ENCODE results near the gene CARD10. TPM values are rescaled to one million over a fixed set of nuclear protein-coding genes. Genes with fewer than 3 reads are reported as not detected.
A peak's percentile ranks its signal among the peaks of the same experiment; 100 is the strongest.

CARD10 gene
- total RNA-seq, 2 donors from 2014 or later: 0.09 to 0.51 TPM

- peak overlapping the region in 1 of 2 donors; percentile 82 for H3K27ac Mint-ChIP-seq
- DNase-seq (ENCODE audit: low spot score in 2 of 2) (no peak), ATAC-seq (no peak)
- no peaks in the 10 kb centered on the region for H3K9me3 Mint-ChIP-seq
- H3K36me3 Mint-ChIP-seq: no peaks in the 10 kb centered on the region
Measured at GRCh38 chr22:37449331-37450001, 69.7 kb downstream of the CARD10 start.

GRCh38 chr22:37448516-37449127 is 70.6 kb downstream of the CARD10 start:
- H3K36me3 Mint-ChIP-seq: no peaks in the 10 kb centered on the region
- H3K9me3 Mint-ChIP-seq: no peaks in the 10 kb centered on the region
- H3K27ac Mint-ChIP-seq: peak overlapping the region; percentile 24 to 51
- DNase-seq (ENCODE audit: low spot score in 2 of 2) (no peak), ATAC-seq (no peak)

GRCh38 chr22:37445501-37445900 is 73.7 kb downstream of the CARD10 start:
- ATAC-seq: no peak
- Mint-ChIP-seq H3K9me3 (peaks cover 0 to 6% of the 10 kb centered on the region in 2 donors), H3K36me3 (peaks cover 0 to 9% of the 10 kb centered on the region in 2 donors), H3K27ac (no peak overlapping the region)
- DNase-seq (ENCODE audit: low spot score in 2 of 2): no peak

- Mint-ChIP-seq H3K9me3 (peaks cover 0 to 6% of the 10 kb centered on the region in 2 donors), H3K27ac (no peak overlapping the region), H3K36me3 (peaks cover 0 to 9% of the 10 kb centered on the region in 2 donors)
- peak; percentile 73 to 86 for ATAC-seq
- no peak for DNase-seq (ENCODE audit: low spot score in 2 of 2)
Measured at GRCh38 chr22:37443977-37444376, 75.2 kb downstream of the CARD10 start.

GRCh38 chr22:37443086-37443485 is 76.1 kb downstream of the CARD10 start:
- peaks cover 0 to 9% of the 10 kb centered on the region in 2 donors for H3K36me3 Mint-ChIP-seq
- no peak for DNase-seq (ENCODE audit: low spot score in 2 of 2)

GRCh38 chr22:37442537-37442936 is 76.7 kb downstream of the CARD10 start:
- DNase-seq (ENCODE audit: low spot score in 2 of 2) (no peak), ATAC-seq (peak; percentile 40 to 71)
- peaks cover 0 to 6% of the 10 kb centered on the region in 2 donors for H3K9me3 Mint-ChIP-seq
- H3K36me3 Mint-ChIP-seq: peaks cover 0 to 9% of the 10 kb centered on the region in 2 donors
- no peak overlapping the region for H3K27ac Mint-ChIP-seq

More at GRCh38 chr22:37443086-37443485, 76.1 kb downstream of the CARD10 start:
- Mint-ChIP-seq H3K9me3 (peaks cover 0 to 6% of the 10 kb centered on the region in 2 donors), H3K27ac (no peak overlapping the region)
- ATAC-seq: no peak

- Mint-ChIP-seq H3K36me3 (peaks cover 0 to 9% of the 10 kb centered on the region in 2 donors), H3K27ac (no peak overlapping the region), H3K9me3 (peaks cover 0 to 6% of the 10 kb centered on the region in 2 donors)
- DNase-seq (ENCODE audit: low spot score in 2 of 2) (no peak), ATAC-seq (no peak)
Measured at GRCh38 chr22:37442135-37442534, 77.1 kb downstream of the CARD10 start.

GRCh38 chr22:37440875-37441274 is 78.3 kb downstream of the CARD10 start:
- H3K9me3 Mint-ChIP-seq: peaks cover 0 to 6% of the 10 kb centered on the region in 2 donors
- DNase-seq (ENCODE audit: low spot score in 2 of 2) (no peak), ATAC-seq (no peak)
- no peak overlapping the region for H3K27ac Mint-ChIP-seq
- peaks cover 0 to 9% of the 10 kb centered on the region in 2 donors for H3K36me3 Mint-ChIP-seq

Other genes starting within 250 kb of the CARD10 start
- 10 to 100 TPM; 60.7 to 69.7 TPM for gene CYTH4, start 236.9 kb downstream of the CARD10 start, total RNA-seq
- gene ELFN2, start 91.9 kb downstream of the CARD10 start, total RNA-seq: 1 to 10 TPM in 1 of 2 donors, under 1 TPM in 1; 0.41 to 2.0 TPM
- gene MFNG, start 33.0 kb downstream of the CARD10 start, total RNA-seq: 100 to 1,000 TPM in 1 of 2 donors, 10 to 100 TPM in 1; 88.7 to 169 TPM
- 1 to 10 TPM in 1 of 2 donors, under 1 TPM in 1; 0.09 to 1.9 TPM for gene CDC42EP1, start 41.1 kb upstream of the CARD10 start, total RNA-seq
- gene LGALS2, start 60.7 kb upstream of the CARD10 start, total RNA-seq: not detected
- 10 to 100 TPM; 68.8 to 83.9 TPM for gene GGA1, start 89.4 kb upstream of the CARD10 start, total RNA-seq
- 10 to 100 TPM; 82.9 to 98.5 TPM for gene SH3BP1, start 120.3 kb upstream of the CARD10 start, total RNA-seq
- gene PDXP, start 139.3 kb upstream of the CARD10 start, total RNA-seq: 10 to 100 TPM; 34.5 to 38.2 TPM
- gene LGALS1, start 156.2 kb upstream of the CARD10 start, total RNA-seq: 100 to 1,000 TPM; 362 to 981 TPM
- 10 to 100 TPM; 24.0 to 42.1 TPM for gene NOL12, start 166.9 kb upstream of the CARD10 start, total RNA-seq
- 10 to 100 TPM; 17.4 to 26.0 TPM for gene TRIOBP, start 177.6 kb upstream of the CARD10 start, total RNA-seq

Data from activated naive CD4-positive, alpha-beta T cell treated with anti-CD3 and anti-CD28 coated beads, Interleukin-2, amount 50 U/mL, for 72 hours (primary cell).